Measurements from ENCODE around the gene HJV.

Gene HJV

DNA sequence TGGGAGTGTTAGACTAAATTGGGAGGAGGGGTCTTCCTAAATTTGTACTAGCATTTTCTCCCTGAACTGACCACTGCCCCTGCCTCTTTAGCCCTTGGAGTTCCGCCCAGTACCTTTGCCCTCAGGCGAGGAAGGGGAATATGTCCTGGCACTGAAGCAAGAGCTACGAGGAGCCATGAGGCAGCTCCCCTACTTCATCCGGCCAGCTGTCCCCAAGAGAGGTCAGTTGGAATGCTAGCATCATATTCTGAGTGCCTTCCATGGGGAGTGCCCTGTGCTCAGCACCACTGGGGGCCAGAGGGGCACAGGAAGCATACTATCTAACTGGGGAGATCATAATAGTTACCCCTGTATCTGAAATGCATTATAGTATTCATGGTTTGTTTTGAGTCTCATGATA, 46.3 kb downstream of the HJV start:
- DNase-seq: no peak

DNA sequence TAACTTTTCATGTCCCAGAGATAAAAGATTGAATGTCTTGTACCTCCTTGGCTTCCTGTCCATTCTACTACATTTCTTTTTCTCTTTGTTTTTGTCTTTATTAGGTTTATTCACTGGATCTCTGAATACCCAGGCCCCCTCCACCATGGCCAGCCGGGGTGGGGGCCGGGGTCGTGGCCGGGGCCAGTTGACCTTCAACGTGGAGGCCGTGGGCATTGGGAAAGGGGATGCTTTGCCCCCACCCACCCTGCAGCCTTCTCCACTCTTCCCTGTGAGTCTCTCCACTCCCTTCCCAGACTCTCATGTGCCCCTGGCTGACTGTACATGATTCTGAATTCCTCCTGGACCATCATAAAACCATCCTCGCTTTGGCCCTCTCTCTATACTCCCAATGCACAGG, 46.8 kb downstream of the HJV start:
- no peak for DNase-seq

DNA sequence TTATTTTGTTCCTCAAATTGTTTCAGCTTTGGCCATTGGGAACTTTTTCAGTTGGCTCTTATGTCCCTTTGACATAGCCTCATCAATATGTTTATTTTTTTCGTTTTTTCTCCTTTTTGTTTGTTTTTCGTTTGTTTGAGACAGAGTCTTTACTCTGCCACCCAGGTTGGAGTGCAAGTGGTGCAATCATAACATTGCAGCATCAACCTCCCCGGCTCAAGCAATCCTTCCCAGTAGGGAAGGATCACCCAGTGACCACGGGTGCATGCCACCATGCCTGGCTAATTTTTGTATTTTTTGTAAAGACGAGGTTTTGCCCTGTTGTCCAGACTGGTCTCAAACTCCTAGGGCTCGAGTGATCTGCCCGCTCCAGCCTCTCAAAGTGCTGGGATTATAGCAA, 49.0 kb downstream of the HJV start:
- no peak for DNase-seq
